Bronchial epithelial cell (primary cell): ENCODE results near the gene DPP10. TPM values are rescaled to one million over a fixed set of nuclear protein-coding genes. Genes with fewer than 3 reads are reported as not detected.

Experiments
- DNase-seq: peaks from one replicate; pipeline ENCODE4 v3.0.0-alpha.2; 2010; ENCODE audit warnings: low read depth
- FAIRE-seq: peaks from 2 replicates; lab custom pipeline; 2011; peaks lifted over from hg19 to GRCh38; lab: Jason Lieb, UNC
- H3K27me3 ChIP-seq: 2 replicates; pipeline ENCODE4 v1.5.1; 2011; ENCODE audit warnings: low read length; ENCODE audit not compliant: control insufficient read depth, insufficient read depth
- H3K36me3 ChIP-seq: 2 replicates; pipeline ENCODE4 v1.5.1; 2011; ENCODE audit warnings: low read length; ENCODE audit not compliant: control insufficient read depth, insufficient read depth
- H3K4me3 ChIP-seq: 2 replicates; pipeline ENCODE4 v1.5.1; 2011; ENCODE audit warnings: mild to moderate bottlenecking, low read depth, low read length, control low read depth
- CTCF ChIP-seq: IDR thresholded peaks from 2 replicates; pipeline ENCODE4 v1.5.1; 2011; ENCODE audit warnings: mild to moderate bottlenecking, moderate library complexity, low read length, control low read depth, inconsistent platforms; ENCODE audit not compliant: insufficient read depth, severe bottlenecking
- total RNA-seq: library from RNA; depleted of rRNA; stranded (reverse); fragments of >200 nt; gene quantifications from 2 replicates; pipeline ENCODE4 v1.2.1, GENCODE V29; 2014

The DPP10 gene
- total RNA-seq, 1 donor from 2014 or later, result 0.26 TPM

- no peak overlapping the region for H3K4me3 ChIP-seq
- DNase-seq, result no peak
- no peak for TF ChIP-seq CTCF
- FAIRE-seq, result no peak
- no peaks in the 10 kb centered on the region for H3K36me3 ChIP-seq
- H3K27me3 ChIP-seq, result no peaks in the 10 kb centered on the region
Observed at GRCh38 chr2:115746151-115746550, 1303.7 kb downstream of the DPP10 start.

GRCh38 chr2:115757286-115757685 lies 1314.8 kb downstream of the DPP10 start:
- DNase-seq (no peak), FAIRE-seq (no peak)
- Histone ChIP-seq H3K4me3 (no peak overlapping the region), H3K27me3 (no peaks in the 10 kb centered on the region), H3K36me3 (no peaks in the 10 kb centered on the region)
- no peak for TF ChIP-seq CTCF

- TF ChIP-seq CTCF, result no peak
- FAIRE-seq (no peak), DNase-seq (no peak)
- no peaks in the 10 kb centered on the region for H3K27me3 ChIP-seq
- no peaks in the 10 kb centered on the region for H3K36me3 ChIP-seq
- no peak overlapping the region for H3K4me3 ChIP-seq
Observed at GRCh38 chr2:115763601-115764000, 1321.2 kb downstream of the DPP10 start.

GRCh38 chr2:115771516-115771915 lies 1329.1 kb downstream of the DPP10 start:
- Histone ChIP-seq H3K4me3 (no peak overlapping the region), H3K36me3 (no peaks in the 10 kb centered on the region), H3K27me3 (no peaks in the 10 kb centered on the region)
- FAIRE-seq, result no peak
- DNase-seq, result no peak
- TF ChIP-seq CTCF, result no peak

- FAIRE-seq (no peak), DNase-seq (no peak)
- no peak for TF ChIP-seq CTCF
- Histone ChIP-seq H3K36me3 (no peaks in the 10 kb centered on the region), H3K27me3 (no peaks in the 10 kb centered on the region), H3K4me3 (no peak overlapping the region)
Observed at GRCh38 chr2:115774361-115774760, 1331.9 kb downstream of the DPP10 start.

GRCh38 chr2:115779085-115779632 lies 1336.7 kb downstream of the DPP10 start:
- H3K36me3 ChIP-seq, result no peaks in the 10 kb centered on the region
- H3K27me3 ChIP-seq, result no peaks in the 10 kb centered on the region
- no peak for DNase-seq
- H3K4me3 ChIP-seq, result no peak overlapping the region
- no peak for TF ChIP-seq CTCF
- FAIRE-seq, result no peak
